HL-60 (cell line): Measurements from ENCODE around the gene TADA2A.

Experiments
- TF ChIP-seq, protein P1 (sequence below): IDR thresholded peaks from one replicate; pipeline ENCODE4 v1.5.1; 2011; ENCODE audit warnings: low read length, control low read depth, inconsistent platforms; ENCODE audit not compliant: insufficient read depth
- TF ChIP-seq, protein P2 (sequence below): IDR thresholded peaks from 2 replicates; pipeline ENCODE4 v1.6.1; 2012; ENCODE audit warnings: low read depth; ENCODE audit not compliant: insufficient replicate concordance

DNA sequence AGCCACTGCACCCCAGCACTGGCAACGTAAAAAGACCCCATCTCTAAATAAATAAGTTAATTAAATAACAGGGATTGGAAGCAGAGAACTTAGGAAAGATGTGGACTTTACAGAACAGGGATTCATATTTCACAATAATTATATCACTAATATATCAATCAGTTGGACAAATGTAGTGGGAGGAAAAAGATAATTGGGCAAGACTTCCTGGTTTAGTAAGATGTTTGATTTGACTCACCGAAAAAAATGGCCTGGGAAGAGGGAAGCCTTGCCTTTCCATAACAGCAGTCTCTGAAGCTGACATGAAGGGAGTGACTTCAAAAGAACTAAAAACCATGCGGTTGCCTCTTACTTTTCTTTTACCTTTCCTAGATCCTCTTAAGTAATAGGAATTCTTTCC is 46.1 kb upstream of the TADA2A start:
- TF ChIP-seq, protein P1, sequence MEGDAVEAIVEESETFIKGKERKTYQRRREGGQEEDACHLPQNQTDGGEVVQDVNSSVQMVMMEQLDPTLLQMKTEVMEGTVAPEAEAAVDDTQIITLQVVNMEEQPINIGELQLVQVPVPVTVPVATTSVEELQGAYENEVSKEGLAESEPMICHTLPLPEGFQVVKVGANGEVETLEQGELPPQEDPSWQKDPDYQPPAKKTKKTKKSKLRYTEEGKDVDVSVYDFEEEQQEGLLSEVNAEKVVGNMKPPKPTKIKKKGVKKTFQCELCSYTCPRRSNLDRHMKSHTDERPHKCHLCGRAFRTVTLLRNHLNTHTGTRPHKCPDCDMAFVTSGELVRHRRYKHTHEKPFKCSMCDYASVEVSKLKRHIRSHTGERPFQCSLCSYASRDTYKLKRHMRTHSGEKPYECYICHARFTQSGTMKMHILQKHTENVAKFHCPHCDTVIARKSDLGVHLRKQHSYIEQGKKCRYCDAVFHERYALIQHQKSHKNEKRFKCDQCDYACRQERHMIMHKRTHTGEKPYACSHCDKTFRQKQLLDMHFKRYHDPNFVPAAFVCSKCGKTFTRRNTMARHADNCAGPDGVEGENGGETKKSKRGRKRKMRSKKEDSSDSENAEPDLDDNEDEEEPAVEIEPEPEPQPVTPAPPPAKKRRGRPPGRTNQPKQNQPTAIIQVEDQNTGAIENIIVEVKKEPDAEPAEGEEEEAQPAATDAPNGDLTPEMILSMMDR = no peak
- TF ChIP-seq, protein P2, sequence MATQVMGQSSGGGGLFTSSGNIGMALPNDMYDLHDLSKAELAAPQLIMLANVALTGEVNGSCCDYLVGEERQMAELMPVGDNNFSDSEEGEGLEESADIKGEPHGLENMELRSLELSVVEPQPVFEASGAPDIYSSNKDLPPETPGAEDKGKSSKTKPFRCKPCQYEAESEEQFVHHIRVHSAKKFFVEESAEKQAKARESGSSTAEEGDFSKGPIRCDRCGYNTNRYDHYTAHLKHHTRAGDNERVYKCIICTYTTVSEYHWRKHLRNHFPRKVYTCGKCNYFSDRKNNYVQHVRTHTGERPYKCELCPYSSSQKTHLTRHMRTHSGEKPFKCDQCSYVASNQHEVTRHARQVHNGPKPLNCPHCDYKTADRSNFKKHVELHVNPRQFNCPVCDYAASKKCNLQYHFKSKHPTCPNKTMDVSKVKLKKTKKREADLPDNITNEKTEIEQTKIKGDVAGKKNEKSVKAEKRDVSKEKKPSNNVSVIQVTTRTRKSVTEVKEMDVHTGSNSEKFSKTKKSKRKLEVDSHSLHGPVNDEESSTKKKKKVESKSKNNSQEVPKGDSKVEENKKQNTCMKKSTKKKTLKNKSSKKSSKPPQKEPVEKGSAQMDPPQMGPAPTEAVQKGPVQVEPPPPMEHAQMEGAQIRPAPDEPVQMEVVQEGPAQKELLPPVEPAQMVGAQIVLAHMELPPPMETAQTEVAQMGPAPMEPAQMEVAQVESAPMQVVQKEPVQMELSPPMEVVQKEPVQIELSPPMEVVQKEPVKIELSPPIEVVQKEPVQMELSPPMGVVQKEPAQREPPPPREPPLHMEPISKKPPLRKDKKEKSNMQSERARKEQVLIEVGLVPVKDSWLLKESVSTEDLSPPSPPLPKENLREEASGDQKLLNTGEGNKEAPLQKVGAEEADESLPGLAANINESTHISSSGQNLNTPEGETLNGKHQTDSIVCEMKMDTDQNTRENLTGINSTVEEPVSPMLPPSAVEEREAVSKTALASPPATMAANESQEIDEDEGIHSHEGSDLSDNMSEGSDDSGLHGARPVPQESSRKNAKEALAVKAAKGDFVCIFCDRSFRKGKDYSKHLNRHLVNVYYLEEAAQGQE = no peak
